OCI-LY7 (cell line): Measurements from ENCODE around the gene EML6.

Source experiments
- EZH2phosphoT487 ChIP-seq: fragments of 200-600 bp; sonication (generic); IDR thresholded peaks from 2 replicates; pipeline ENCODE4 v1.6.1; 2018; ENCODE audit warnings: low read depth, borderline replicate concordance, mild to moderate bottlenecking, mixed run types, antibody characterized with exemption, low read length, moderate library complexity, mixed read lengths
- TF ChIP-seq, protein P1 (sequence below): fragments of 200-600 bp; sonication (generic); conservative IDR thresholded peaks from 2 replicates; pipeline ENCODE4 v1.5.1; 2014; ENCODE audit warnings: mild to moderate bottlenecking, antibody characterized with exemption, low read length, moderate library complexity, mixed read lengths

DNA sequence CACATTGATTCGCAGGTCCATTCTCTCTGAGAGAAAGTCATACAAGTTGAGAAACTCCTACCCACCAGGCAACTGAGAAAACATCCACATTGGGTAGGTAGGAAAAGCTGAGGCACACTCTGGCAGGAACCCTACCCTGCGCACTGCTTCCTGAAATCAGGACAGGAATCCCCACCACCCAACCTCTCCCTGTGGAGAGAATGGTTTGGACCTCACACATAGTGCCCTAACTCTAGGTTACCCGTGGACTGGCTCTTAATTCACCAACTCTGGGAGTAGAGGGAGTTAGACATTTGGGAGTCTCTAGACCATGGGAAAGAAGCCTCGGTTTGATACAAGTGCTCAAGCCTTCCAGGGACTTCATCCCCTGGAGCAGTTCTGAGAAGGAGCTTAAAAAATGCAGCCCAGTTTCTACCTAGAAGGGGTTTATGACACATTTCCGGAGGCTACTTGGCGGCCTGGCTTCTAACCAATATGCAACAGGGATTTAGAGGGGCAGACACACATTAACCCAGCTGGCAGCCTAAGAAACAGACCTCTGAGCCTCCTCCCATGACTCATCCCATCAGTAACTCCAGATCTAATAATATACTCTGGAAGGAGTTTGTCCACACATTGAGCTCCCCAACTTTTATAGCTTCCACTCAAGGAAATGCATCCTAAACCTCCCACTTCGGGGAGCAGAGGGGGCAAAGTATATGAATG is 136.7 kb downstream of the EML6 start:
- TF ChIP-seq, protein P1, sequence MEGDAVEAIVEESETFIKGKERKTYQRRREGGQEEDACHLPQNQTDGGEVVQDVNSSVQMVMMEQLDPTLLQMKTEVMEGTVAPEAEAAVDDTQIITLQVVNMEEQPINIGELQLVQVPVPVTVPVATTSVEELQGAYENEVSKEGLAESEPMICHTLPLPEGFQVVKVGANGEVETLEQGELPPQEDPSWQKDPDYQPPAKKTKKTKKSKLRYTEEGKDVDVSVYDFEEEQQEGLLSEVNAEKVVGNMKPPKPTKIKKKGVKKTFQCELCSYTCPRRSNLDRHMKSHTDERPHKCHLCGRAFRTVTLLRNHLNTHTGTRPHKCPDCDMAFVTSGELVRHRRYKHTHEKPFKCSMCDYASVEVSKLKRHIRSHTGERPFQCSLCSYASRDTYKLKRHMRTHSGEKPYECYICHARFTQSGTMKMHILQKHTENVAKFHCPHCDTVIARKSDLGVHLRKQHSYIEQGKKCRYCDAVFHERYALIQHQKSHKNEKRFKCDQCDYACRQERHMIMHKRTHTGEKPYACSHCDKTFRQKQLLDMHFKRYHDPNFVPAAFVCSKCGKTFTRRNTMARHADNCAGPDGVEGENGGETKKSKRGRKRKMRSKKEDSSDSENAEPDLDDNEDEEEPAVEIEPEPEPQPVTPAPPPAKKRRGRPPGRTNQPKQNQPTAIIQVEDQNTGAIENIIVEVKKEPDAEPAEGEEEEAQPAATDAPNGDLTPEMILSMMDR = no peak
- TF ChIP-seq EZH2phosphoT487 = no peak
